Measurements from ENCODE around the gene SSBP3.

Gene SSBP3

GRCh38 chr1:54302951-54303843 lies 103.0 kb downstream of the SSBP3 start:
- DNase-seq, result no peak

GRCh38 chr1:54302549-54302948 lies 103.6 kb downstream of the SSBP3 start:
- no peak for DNase-seq

GRCh38 chr1:54301497-54301896 lies 104.7 kb downstream of the SSBP3 start:
- no peak for DNase-seq

- peak; percentile 12 to 68 for DNase-seq
Measured at GRCh38 chr1:54300401-54300800, 105.8 kb downstream of the SSBP3 start.

DNA sequence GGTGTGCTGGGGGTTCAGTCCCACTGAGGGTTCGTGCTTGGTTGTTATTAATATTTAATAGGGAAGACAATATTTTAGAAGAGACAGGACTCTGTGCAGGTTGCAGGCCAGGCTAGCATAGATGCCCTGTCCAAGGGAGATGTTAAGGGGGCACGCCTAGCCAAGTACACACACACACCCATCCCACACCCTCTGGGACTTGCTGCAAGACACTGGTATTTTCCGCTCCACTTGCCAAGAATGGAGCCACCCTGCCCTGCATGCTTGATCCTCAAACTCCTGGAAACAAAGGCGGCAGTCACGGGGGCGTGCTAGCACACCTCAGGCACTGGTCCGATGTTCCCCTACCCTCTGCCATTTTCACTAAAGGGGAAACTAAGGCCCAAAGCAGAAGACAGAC lies 107.2 kb downstream of the SSBP3 start:
- DNase-seq, result no peak

- DNase-seq, result no peak
Measured at GRCh38 chr1:54298284-54299033, 107.7 kb downstream of the SSBP3 start.

DNA sequence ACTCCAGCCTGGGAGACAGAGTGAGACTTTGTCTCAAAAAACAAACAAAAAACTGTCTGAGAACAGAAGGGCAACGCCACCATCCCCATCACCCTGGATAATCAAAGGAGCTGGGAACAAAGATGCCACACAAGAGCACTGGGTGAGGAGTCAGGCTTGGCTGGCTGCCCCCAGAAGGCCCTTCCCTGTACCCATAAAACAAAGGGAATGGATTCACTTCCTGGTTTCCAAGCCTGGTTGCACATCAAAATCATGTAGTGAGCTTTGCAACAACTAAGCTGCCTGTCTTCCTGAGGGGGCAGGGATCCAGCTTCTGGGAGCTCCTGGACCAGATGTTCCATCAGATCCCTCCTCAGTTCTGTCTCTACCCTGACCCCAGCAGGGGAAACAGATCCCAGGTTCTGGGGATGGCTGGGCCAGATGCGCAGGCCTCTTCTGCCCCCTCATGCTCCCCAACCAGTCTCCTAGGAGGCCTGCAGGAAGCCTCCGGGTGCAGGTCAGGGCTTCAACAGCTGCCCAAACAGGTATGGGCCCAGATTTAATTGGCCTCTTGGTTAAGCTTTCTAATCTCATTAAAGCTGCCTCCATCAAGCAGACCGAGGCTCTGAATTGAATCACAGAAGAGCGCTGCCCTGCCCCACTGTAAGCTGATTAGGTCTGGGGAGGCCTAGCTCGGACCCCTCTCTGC lies 108.5 kb downstream of the SSBP3 start:
- no peak for DNase-seq

DNA sequence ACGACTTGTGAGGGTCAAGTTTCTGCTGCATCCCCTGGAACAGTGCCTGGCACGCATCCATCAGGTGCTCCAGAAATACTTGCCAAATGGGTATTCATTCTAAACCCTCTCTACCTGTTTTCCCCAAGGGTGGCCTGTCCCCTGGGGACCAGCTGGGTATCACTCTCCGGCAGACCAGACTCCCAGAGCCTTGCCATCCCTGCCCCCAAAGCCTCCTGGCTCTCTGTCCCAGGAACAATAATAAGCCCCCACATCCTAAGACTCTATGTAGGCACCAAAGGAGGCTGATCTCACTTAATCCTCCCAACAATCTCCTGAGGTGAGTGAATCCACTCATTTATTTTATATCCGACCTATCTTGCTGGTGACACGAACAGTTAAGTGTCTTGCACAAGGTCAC lies 109.5 kb downstream of the SSBP3 start:
- DNase-seq, result no peak

DNA sequence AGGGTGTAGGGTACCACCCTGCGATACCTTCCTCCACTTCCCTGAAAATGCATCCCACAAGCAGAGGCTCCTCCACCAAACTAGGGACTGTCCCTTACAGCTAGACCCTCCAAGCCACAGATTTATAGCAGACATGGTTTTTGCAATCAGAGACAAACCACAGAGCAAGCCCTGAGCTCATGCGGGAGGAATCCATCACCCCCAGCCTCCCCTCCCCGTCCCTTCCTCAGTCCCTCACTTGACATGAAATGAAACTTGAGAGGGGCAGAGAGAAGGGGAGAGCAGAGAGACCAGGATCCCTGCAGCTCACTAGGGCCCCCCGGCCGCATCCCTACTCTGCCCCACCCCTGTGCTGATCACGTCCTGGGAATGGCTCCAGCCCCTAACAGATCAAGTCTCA lies 111.3 kb downstream of the SSBP3 start:
- DNase-seq, result no peak

DNA sequence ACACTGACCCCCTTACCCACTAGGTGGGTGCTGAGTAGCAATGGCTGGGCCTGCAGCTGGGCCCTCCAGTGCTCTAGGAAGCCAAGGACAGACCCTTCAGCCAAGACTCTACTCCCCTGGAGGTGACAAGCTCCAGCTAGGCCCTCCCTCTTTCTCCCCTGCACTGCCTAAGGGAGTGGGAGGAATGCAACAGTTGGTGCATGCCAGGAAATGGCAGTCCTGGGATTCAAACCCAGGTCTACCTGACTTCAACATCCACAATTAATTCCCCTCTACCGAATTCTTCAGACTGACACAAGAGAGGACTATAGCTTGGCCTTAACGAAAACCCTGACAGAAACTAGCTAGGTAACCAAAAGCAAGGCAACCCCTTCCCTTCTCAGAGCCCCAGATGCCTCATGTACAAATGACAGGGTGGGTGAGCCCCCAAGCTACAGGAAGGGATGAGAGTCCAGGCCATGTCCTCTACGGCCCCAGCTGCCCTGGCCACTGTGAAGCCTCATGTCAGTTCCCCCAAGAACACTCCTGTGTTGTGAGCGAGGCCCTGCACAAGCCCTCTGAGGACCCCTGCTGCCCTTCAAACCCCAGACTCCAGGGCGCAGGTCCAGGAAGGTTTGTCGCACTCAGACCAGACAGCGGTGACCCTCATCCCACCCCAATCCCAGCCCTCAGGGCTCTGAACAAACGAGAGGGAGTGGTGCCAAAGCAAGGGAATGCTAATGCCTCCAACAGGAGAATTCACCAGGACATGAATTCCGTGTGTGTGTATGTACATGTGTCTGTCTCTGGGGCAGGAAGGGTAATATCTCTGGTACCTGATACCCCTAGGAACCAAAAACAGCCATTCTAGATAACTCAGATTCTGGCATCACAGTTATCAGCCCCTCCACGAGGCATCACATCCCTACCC lies 113.9 kb downstream of the SSBP3 start:
- no peak for DNase-seq

DNA sequence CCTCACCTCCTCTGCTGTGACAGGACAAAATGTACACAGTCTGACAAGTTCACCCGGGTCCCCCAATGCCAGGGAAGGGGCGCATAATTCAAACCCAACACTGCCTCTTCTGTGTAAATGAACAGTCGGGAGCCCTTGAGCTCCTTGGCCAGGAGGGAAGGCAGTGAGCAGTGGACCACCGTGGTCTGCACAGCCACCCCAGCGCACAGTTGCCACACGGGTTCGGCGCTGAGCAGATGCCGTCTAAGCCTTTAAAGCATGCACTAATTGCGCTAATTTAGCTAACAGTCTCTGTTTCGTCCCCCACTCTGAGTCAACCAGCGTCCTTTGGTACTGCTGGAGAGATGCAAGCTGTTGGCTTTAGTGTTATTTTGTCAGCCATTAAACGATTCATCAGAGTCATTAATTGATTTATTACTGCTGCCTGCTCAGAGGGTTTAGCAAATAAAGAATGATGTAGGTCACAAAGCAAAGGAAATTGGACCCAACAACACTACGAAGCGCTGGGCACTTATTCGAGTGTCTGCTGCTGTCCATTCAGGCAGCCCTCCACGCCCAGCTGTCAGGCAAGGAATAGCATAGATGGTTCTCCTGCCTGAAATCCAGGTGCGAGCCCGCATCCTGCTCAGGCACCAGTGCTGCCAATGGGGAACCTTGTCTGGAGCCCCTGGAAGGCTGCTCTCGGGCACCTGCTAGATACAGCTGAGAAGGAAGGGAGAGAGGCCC lies 114.8 kb downstream of the SSBP3 start:
- peak; percentile 39 to 64 for DNase-seq

- no peak for DNase-seq
Measured at GRCh38 chr1:54290506-54291184, 115.5 kb downstream of the SSBP3 start.

DNA sequence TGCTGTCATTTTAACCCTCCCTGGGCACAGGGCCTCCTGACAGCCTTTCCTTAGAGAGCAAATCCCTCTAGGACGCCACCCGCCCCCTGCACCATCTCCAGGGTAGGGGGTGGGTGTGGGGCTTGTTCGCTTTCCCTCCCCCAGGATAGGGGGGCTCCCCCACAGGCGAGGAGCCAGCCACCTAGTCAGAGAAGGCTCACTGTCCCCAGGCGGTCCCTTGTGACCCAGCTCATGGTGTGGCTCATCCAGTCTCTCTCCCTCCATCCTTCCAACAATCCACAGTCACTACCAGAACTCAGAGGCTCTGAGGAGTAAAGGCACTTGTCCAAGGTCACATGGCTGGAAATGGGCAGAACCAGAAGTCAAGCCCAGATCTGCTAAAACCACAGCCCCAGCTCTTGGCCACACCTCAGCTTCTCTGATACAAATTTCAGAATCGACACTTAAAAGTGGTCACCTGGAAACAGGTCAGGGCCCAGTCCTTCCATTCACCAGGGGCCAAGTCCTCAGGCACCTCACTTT lies 116.4 kb downstream of the SSBP3 start:
- DNase-seq, result no peak

DNA sequence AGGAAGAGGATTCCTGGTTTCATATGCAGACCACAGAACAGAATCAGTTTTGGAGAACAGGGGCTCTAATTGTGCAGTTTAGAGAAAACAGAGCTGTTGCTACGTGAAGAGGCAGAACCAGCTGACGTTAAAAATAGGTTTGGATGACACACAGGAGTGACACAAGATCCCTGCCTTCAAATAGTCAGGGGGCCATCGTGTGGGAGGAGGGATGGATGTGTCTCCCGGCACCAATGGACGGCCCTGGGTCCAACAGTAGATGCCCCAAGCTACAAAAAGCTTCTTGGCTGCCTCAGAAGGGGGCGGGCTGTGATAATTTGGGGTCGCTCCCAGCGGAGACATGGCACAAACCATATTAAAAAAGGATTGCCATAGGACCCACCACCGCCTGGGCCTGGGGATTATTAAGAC lies 118.4 kb downstream of the SSBP3 start:
- no peak for DNase-seq

DNA sequence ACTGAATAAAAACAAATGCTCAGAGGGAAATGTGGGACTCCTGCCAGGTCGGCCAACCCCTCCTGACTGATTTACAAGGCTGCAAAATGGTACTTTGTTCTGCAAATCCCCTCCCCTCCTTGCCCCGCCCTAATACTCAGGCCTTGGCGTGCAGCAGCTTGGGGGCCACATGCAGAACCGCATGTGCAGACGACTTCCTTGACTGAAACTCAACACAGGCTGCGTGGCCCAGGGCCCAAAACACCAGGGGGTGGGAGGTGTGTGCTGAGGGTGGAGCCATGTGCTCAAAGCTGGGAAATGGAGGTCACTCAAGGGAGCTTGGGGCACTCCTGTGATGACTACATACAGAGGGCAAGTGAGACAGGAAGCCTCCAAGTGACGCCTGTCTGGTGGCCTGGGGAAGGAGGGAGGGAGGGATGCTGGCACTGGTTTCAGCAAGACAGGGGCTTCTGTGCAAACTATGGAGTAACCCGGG lies 119.0 kb downstream of the SSBP3 start:
- peak; percentile 60 to 85 for DNase-seq

DNA sequence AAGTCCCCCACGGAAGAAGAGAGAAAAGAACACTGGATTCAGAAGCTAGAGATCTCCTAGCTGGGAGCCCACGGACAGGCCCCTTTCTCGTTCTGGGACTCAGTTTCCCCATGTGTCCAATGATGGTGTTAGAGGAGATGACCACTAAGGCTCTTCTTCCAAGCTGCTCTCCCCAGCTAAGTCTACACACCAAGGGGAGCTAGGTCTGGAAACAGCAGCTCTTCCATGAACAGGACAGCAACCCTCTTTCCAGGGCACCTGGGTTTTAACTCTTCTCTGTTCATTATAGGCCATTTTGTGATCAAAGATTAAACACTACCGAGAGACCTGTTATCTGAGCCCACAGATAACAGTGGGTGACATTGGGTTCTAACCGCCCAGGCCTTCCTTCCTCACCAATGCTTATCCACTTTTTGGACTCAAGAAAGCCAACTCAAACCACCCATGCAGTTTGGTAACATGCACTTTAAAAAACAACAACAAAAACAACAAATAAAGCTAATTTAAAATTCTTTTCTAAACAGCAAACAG lies 120.3 kb downstream of the SSBP3 start:
- DNase-seq, result no peak

- DNase-seq, result no peak
Measured at GRCh38 chr1:54284781-54285529, 121.2 kb downstream of the SSBP3 start.

DNA sequence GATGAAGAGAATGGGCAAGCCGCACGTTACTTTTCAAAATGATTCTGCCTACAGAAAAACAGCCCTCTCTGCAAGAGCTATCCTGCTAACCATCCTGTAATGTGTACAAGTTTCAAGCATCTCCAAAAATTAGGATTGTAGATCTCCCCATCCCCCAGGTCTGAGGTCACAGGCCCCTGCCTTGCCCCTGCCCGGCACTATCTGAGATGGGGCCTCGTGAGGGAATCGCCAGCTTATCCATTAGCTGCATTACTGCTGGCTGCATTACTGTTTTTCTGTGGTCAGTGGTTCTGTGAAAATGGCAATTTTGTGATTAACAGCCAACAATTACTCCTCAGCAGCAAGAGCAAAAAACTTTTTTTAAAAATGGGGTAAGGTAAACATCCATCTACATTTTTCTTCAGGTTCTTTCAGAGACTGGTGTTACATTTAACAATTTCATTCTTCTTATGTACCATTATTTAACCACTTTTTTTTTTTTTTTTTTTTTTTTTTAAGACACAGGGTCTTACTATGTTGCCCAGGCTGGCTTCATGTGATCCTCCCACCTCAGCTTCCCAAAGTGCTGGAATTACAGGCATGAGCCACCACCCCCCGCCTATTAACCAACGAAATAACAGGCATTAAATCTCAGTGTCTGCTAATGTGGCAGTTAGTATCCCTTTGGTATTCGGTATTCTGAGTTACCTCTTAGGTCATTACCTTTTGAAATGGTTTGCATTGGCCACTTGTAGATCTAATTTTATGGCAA lies 122.4 kb downstream of the SSBP3 start:
- DNase-seq, result no peak

Data from NCI-H446 (cell line).